GM23248 (cell line): ENCODE data around the gene RBFOX1.

Experiments
- EZH2 ChIP-seq: fragments of 200-600 bp; sonication (generic); IDR thresholded peaks from 2 replicates; pipeline ENCODE4 v1.6.1; 2018; ENCODE audit warnings: antibody characterized with exemption, mild to moderate bottlenecking; ENCODE audit not compliant: insufficient read depth, poor library complexity, severe bottlenecking
- EZH2phosphoT487 ChIP-seq: fragments of 200-600 bp; sonication (generic); IDR thresholded peaks from 2 replicates; pipeline ENCODE4 v1.6.1; 2018; ENCODE audit warnings: antibody characterized with exemption, moderate library complexity, mild to moderate bottlenecking, low read depth; ENCODE audit not compliant: insufficient read depth

DNA sequence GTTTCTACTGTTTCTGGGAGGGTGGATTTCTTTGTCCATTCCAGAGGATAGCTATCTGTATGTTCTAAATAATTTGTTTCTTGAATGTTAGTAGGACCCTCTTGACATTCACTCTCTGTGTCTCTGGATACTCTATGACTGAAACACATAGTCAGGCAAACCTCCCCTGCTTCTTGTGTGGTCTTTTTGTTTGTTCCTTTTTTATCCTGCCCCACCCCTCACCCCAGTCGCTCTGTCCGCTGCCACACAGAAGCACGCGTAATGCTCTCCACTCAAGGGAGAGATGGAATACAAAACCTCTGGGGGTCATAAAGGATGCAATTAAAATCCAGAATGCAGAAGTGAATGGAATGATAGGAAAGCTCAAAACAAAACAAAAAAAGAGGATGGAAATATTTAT lies 253.1 kb downstream of the RBFOX1 start:
- TF ChIP-seq EZH2 = no peak
- TF ChIP-seq EZH2phosphoT487 = no peak
